Testis (tissue), 3 donors: ENCODE data around the gene NCBP2. TPM values are rescaled to one million over a fixed set of nuclear protein-coding genes. Genes with fewer than 3 reads are reported as not detected.
A peak's percentile ranks its signal among the peaks of the same experiment; 100 is the strongest.

Experiments
- DNase-seq: peaks from one replicate; pipeline ENCODE4 v3.0.0-alpha.2; 2019
- H3K27ac ChIP-seq, 2 donors: fragments of 200-600 bp; sonication (generic); one replicate each; pipeline ENCODE4 v1.5.1; 2019
- H3K27me3 ChIP-seq: fragments of 200-600 bp; sonication (generic); one replicate; pipeline ENCODE4 v1.5.1; 2019
- H3K36me3 ChIP-seq: fragments of 200-600 bp; sonication (generic); one replicate; pipeline ENCODE4 v1.5.1; 2017; ENCODE audit warnings: low read depth; ENCODE audit errors: missing control alignments
- H3K4me1 ChIP-seq: fragments of 200-600 bp; sonication (generic); one replicate; pipeline ENCODE4 v1.5.1; 2019
- H3K4me3 ChIP-seq, 2 donors: fragments of 200-600 bp; sonication (generic); one replicate each; pipeline ENCODE4 v1.5.1; 2017 to 2019
- H3K9me3 ChIP-seq: fragments of 200-600 bp; sonication (generic); one replicate; pipeline ENCODE4 v1.5.1; 2017
- CTCF ChIP-seq, 3 experiments: fragments of 450-650 bp in 2 of 3; fragments of 200-600 bp in 1 of 3; sonication (generic) in 1 of 3; IDR thresholded peaks; one replicate each; pipeline ENCODE4 v1.5.1; 2016 to 2019; ENCODE audit warnings: antibody characterized with exemption in 3 of 3, mild to moderate bottlenecking in 2 of 3, moderate library complexity in 1 of 3
- POLR2A ChIP-seq: fragments of 450-650 bp; IDR thresholded peaks from one replicate; pipeline ENCODE4 v1.6.1; 2017; ENCODE audit warnings: antibody characterized with exemption, mild to moderate bottlenecking, moderate library complexity
- WGBS, 2 donors: methylation state at CpG; one replicate each; pipeline ENCODE4 v1.1.5; 2018; 5-methylcytosine and 5-hydroxymethylcytosine counted together
- intact Hi-C: fragments of 100-400 bp; cut with DNase I; formaldehyde crosslinking; loops from one replicate; pipeline ENCODE4 v1.15.1; 2023; ENCODE audit warnings: low total_unique reads
- polyA plus RNA-seq: library from polyadenylated mRNA; stranded (reverse); fragments of 350-450 nt; fragmentation: Illumina TruSeq; extraction: RNeasy Lipid Tissue Mini Kit (QIAGEN cat#74804); gene quantifications from one replicate; pipeline ENCODE4 v1.2.3, GENCODE V29; 2014; ENCODE audit warnings: low read depth, low replicate concordance; ENCODE audit not compliant: insufficient read depth
- total RNA-seq, 2 donors: library from RNA; depleted of rRNA; stranded (reverse); fragments of >200 nt; gene quantifications; one replicate each; pipeline ENCODE4 v1.2.3, GENCODE V29; 2016

The NCBP2 gene
- total and polyA plus RNA-seq, 3 donors from 2014 or later, result 30.6 to 53.3 (median 40.8) TPM

DNA sequence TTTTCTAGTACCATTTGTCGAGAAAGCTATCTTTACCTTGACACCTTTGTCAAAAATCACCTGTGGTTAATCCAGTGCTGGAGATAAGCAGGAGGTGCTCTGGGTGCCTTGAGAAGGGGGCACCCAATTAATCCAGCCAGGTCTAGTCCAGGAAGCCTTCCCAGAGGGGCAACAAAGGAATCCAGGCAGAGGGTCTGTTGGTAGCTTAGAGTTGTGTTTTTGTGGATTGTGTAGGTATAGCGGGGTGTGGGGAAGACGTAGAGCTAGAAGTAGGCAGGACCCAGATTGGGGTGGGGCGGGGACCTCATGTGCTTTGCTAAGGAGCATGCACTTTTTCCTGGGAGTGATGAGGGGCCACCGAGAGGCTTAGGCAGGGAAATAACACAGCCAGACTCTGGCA, 32.3 kb upstream of the NCBP2 start:
- Histone ChIP-seq H3K4me3 (no peak overlapping the region), H3K36me3 (no peaks in the 10 kb centered on the region), H3K27ac (no peak overlapping the region), H3K4me1 (no peaks in the 10 kb centered on the region), H3K9me3 (no peaks in the 10 kb centered on the region), H3K27me3 (no peaks in the 10 kb centered on the region)
- intact Hi-C loops, result no loop called here
- no peak for DNase-seq
- TF ChIP-seq POLR2A, result no peak
- no peak for TF ChIP-seq CTCF (IDR thresholded peaks at IDR 0.05)
- 85 to 96% methylated on average over 5 of the region's 5 CpGs for WGBS, 2 donors

DNA sequence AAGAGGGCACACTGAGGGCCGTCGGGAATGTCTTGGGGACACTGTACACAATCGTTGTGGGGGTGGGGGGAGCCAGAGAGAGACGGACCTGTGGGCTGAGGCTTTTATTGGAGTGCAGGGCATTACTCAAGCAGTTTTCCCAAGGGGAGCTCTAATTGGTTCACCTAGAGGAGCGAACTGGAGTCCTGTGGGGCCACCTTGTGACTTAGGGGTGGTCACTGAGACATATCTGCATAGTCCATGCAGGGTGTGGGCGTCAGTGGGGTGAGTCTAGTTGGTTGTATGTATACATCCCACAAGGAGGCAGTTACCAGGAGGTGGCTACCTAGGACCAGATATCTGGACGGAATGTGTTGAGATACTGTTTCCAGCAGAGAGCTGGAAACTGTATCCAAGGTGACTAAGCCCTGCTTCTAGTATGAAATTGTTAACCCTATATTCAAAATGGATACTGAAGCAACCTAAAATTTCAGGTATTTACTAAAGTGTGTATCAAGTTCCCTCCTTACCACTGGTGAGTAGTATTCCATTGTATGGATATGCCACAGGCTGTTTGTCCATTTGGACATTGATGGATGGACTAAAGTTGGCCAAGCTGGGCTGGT, 28.9 kb upstream of the NCBP2 start:
- H3K27me3 ChIP-seq, result no peaks in the 10 kb centered on the region
- H3K4me1 ChIP-seq, result peaks cover 6% of the 10 kb centered on the region
- TF ChIP-seq CTCF (IDR thresholded peaks at IDR 0.05) (no peak), POLR2A (no peak)
- intact Hi-C loops, result no loop called here
- no peak for DNase-seq
- no peak overlapping the region for H3K4me3 ChIP-seq
- 29 to 64% methylated on average over 6 to 7 of the region's 7 CpGs for WGBS, 2 donors
- no peaks in the 10 kb centered on the region for H3K36me3 ChIP-seq
- no peak overlapping the region for H3K27ac ChIP-seq
- H3K9me3 ChIP-seq, result no peaks in the 10 kb centered on the region

GRCh38 chr3:196970547-196971093, 28.3 kb upstream of the NCBP2 start:
- TF ChIP-seq POLR2A (no peak), CTCF (IDR thresholded peaks at IDR 0.05) (no peak)
- Histone ChIP-seq H3K4me1 (peaks cover 6% of the 10 kb centered on the region), H3K27ac (no peak overlapping the region), H3K36me3 (no peaks in the 10 kb centered on the region), H3K9me3 (no peaks in the 10 kb centered on the region), H3K27me3 (no peaks in the 10 kb centered on the region), H3K4me3 (no peak overlapping the region)
- intact Hi-C loops, result no loop called here
- WGBS, 2 donors, result 67 to 73% methylated on average over 15 of the region's 15 CpGs
- no peak for DNase-seq

- 20 to 46% methylated on average over 15 to 35 of the region's 100 CpGs for WGBS, 2 donors
- TF ChIP-seq CTCF (IDR thresholded peaks at IDR 0.05), result peak; percentile 81 to 89 (median 89)
- TF ChIP-seq POLR2A, result no peak
- intact Hi-C loops, result no loop called here
- no peaks in the 10 kb centered on the region for H3K27me3 ChIP-seq
- no peak overlapping the region for H3K27ac ChIP-seq
- no peaks in the 10 kb centered on the region for H3K9me3 ChIP-seq
- H3K36me3 ChIP-seq, result no peaks in the 10 kb centered on the region
- H3K4me3 ChIP-seq, result peak overlapping the region; percentile 61 to 69
- H3K4me1 ChIP-seq, result peaks cover 6% of the 10 kb centered on the region
- peak; percentile 40 for DNase-seq
Measured at GRCh38 chr3:196969660-196970546, 27.6 kb upstream of the NCBP2 start.
